HG03460 (cell line): ENCODE results near the gene RRAS2.
A peak's percentile ranks its signal among the peaks of the same experiment; 100 is the strongest.
"Not testable (repeated sequence)": the region's sequence is repeated elsewhere in the genome, so short reads cannot be mapped to it uniquely, and the experiment has no call there.

Experiments
- ATAC-seq: cut with Tn5 transposase; IDR thresholded peaks from one replicate; pipeline ENCODE4 v1.9.1; 2021; ENCODE audit not compliant: unreplicated experiment

RRAS2 gene

GRCh38 chr11:14372011-14372410 is 13.0 kb upstream of the RRAS2 start:
- no peak for ATAC-seq

GRCh38 chr11:14371249-14371648 is 12.3 kb upstream of the RRAS2 start:
- no peak for ATAC-seq

GRCh38 chr11:14370496-14370895 is 11.5 kb upstream of the RRAS2 start:
- no peak for ATAC-seq

- ATAC-seq: no peak
Observed at GRCh38 chr11:14369598-14369997, 10.6 kb upstream of the RRAS2 start.

- no peak for ATAC-seq
Observed at GRCh38 chr11:14366936-14367335, 8.0 kb upstream of the RRAS2 start.

- ATAC-seq: no peak
Observed at GRCh38 chr11:14364322-14364721, 5.3 kb upstream of the RRAS2 start.

- no peak for ATAC-seq
Observed at GRCh38 chr11:14362611-14363010, 3.6 kb upstream of the RRAS2 start.

- ATAC-seq: no peak
Observed at GRCh38 chr11:14361951-14362350, 3.0 kb upstream of the RRAS2 start.

- no peak for ATAC-seq
Observed at GRCh38 chr11:14360976-14361375, 2.0 kb upstream of the RRAS2 start.

GRCh38 chr11:14359501-14360031 is 583 bp upstream of the RRAS2 start:
- ATAC-seq: no peak

- peak; percentile 36 for ATAC-seq
Observed at GRCh38 chr11:14357881-14358728, 878 bp downstream of the RRAS2 start.

- ATAC-seq: no peak
Observed at GRCh38 chr11:14356342-14356741, 2.6 kb downstream of the RRAS2 start.

- not testable (repeated sequence) for ATAC-seq
Observed at GRCh38 chr11:14354604-14355003, 4.4 kb downstream of the RRAS2 start.

GRCh38 chr11:14350716-14351238 is 8.2 kb downstream of the RRAS2 start:
- no peak for ATAC-seq

- no peak for ATAC-seq
Observed at GRCh38 chr11:14350215-14350614, 8.8 kb downstream of the RRAS2 start.

GRCh38 chr11:14347991-14348390 is 11.0 kb downstream of the RRAS2 start:
- ATAC-seq: no peak

- ATAC-seq: no peak
Observed at GRCh38 chr11:14347494-14347893, 11.5 kb downstream of the RRAS2 start.

- ATAC-seq: no peak
Observed at GRCh38 chr11:14346303-14346955, 12.6 kb downstream of the RRAS2 start.

- no peak for ATAC-seq
Observed at GRCh38 chr11:14345668-14346067, 13.3 kb downstream of the RRAS2 start.

GRCh38 chr11:14345016-14345415 is 14.0 kb downstream of the RRAS2 start:
- not testable (repeated sequence) for ATAC-seq

GRCh38 chr11:14342906-14343305 is 16.1 kb downstream of the RRAS2 start:
- ATAC-seq: peak; percentile 70

- no peak for ATAC-seq
Observed at GRCh38 chr11:14341968-14342367, 17.0 kb downstream of the RRAS2 start.
